HepG2 (cell line): ENCODE data around the gene PPP3CB. TPM values are rescaled to one million over a fixed set of nuclear protein-coding genes. Genes with fewer than 3 reads are reported as not detected.

Experiments used
- ETV5 ChIP-seq: IDR thresholded peaks from 2 replicates; pipeline ENCODE4 v1.6.1; 2018; ENCODE audit warnings: missing biosample characterization, missing genetic modification reagents, inconsistent platforms, borderline replicate concordance
- FOSL2 ChIP-seq: sonication (generic); formaldehyde crosslinking; IDR thresholded peaks from 2 replicates; pipeline ENCODE4 v1.4.0; 2020; ENCODE audit warnings: missing genetic modification reagents
- FUBP1 ChIP-seq: sonication (generic); formaldehyde crosslinking; IDR thresholded peaks from 2 replicates; pipeline ENCODE4 v1.5.1; 2020; ENCODE audit warnings: missing genetic modification reagents, mild to moderate bottlenecking, borderline replicate concordance
- GTF3A ChIP-seq: sonication (generic); formaldehyde crosslinking; conservative IDR thresholded peaks from 2 replicates; pipeline ENCODE4 v1.4.0; 2020; ENCODE audit warnings: mild to moderate bottlenecking, missing genetic modification reagents
- HOMEZ ChIP-seq: IDR thresholded peaks from 2 replicates; pipeline ENCODE4 v1.6.1; 2016; ENCODE audit warnings: low read depth
- MAFG ChIP-seq: sonication (generic); formaldehyde crosslinking; IDR thresholded peaks from 2 replicates; pipeline ENCODE4 v1.5.1; 2020; ENCODE audit warnings: mild to moderate bottlenecking, missing genetic modification reagents
- MTF1 ChIP-seq: sonication (generic); formaldehyde crosslinking; IDR thresholded peaks from 2 replicates; pipeline ENCODE4 v1.5.0; 2020; ENCODE audit warnings: missing genetic modification reagents
- NFKBIZ ChIP-seq: IDR thresholded peaks from 2 replicates; pipeline ENCODE4 v1.6.1; 2018; ENCODE audit warnings: missing genetic modification reagents, missing compliant biosample characterization
- ONECUT2 ChIP-seq: sonication (generic); formaldehyde crosslinking; IDR thresholded peaks from 2 replicates; pipeline ENCODE4 v1.4.0; 2020; ENCODE audit warnings: missing genetic modification reagents
- PREB ChIP-seq: sonication (generic); formaldehyde crosslinking; IDR thresholded peaks from 2 replicates; pipeline ENCODE4 v1.4.0; 2020; ENCODE audit warnings: missing genetic modification reagents
- PTBP1 ChIP-seq: fragments of 200-400 bp; formaldehyde crosslinking; IDR thresholded peaks from 2 replicates; pipeline ENCODE4 v1.6.1; 2018; ENCODE audit warnings: low read length, low read depth; ENCODE audit not compliant: poor library complexity, severe bottlenecking
- RNF219 ChIP-seq: sonication (generic); formaldehyde crosslinking; IDR thresholded peaks from 2 replicates; pipeline ENCODE4 v1.5.0; 2020; ENCODE audit warnings: mild to moderate bottlenecking, missing genetic modification reagents
- SATB2 ChIP-seq: sonication (generic); formaldehyde crosslinking; IDR thresholded peaks from 2 replicates; pipeline ENCODE4 v1.5.0; 2020; ENCODE audit warnings: missing genetic modification reagents
- SNRNP70 ChIP-seq: fragments of 200-400 bp; formaldehyde crosslinking; IDR thresholded peaks from 2 replicates; pipeline ENCODE4 v1.6.1; 2017; ENCODE audit warnings: mild to moderate bottlenecking, low read depth, low read length, moderate library complexity
- TBX2 ChIP-seq: sonication (generic); formaldehyde crosslinking; IDR thresholded peaks from 2 replicates; pipeline ENCODE4 v1.5.0; 2020; ENCODE audit warnings: missing genetic modification reagents, mild to moderate bottlenecking, borderline replicate concordance
- ZFP41 ChIP-seq: sonication (generic); formaldehyde crosslinking; IDR thresholded peaks from 2 replicates; pipeline ENCODE4 v1.4.0; 2020; ENCODE audit warnings: mild to moderate bottlenecking, missing genetic modification reagents, borderline replicate concordance
- ZNF136 ChIP-seq: sonication (generic); formaldehyde crosslinking; IDR thresholded peaks from 2 replicates; pipeline ENCODE4 v1.8.1; 2022; ENCODE audit warnings: low read depth, mild to moderate bottlenecking, moderate library complexity, missing genetic modification reagents
- ZNF235 ChIP-seq: sonication (generic); formaldehyde crosslinking; IDR thresholded peaks from 2 replicates; pipeline ENCODE4 v1.8.1; 2023; ENCODE audit warnings: mild to moderate bottlenecking, missing genetic modification reagents, borderline replicate concordance
- ZNF292 ChIP-seq: sonication (generic); formaldehyde crosslinking; IDR thresholded peaks from 2 replicates; pipeline ENCODE4 v1.8.1; 2022; ENCODE audit warnings: mild to moderate bottlenecking, low read depth, missing genetic modification reagents, borderline replicate concordance
- ZNF580 ChIP-seq: IDR thresholded peaks from 2 replicates; pipeline ENCODE4 v1.6.1; 2016; ENCODE audit warnings: low read depth, borderline replicate concordance
- ZNF749 ChIP-seq: sonication (generic); formaldehyde crosslinking; IDR thresholded peaks from 2 replicates; pipeline ENCODE4 v1.8.0; 2022; ENCODE audit warnings: mild to moderate bottlenecking, missing genetic modification reagents, moderate library complexity, borderline replicate concordance
- polyA plus RNA-seq, 8 experiments: library from polyadenylated mRNA; depleted of rRNA in 3 of 8; stranded (reverse) in 7 of 8; unstranded in 1 of 8; fragments of >200 nt; fragmentation: Illumina TruSeq in 4 of 8; extraction: Trizol in 4 of 8; gene quantifications; 2 replicates each; pipeline versions ENCODE4 v1.2.1 to v1.2.3, GENCODE V29; 2011 to 2016; ENCODE audit warnings: low read depth in 4 of 8, missing spikeins in 1 of 8, mixed read lengths in 1 of 8; ENCODE audit not compliant: insufficient read depth in 1 of 8
- total RNA-seq, 5 experiments: library from RNA; depleted of rRNA; stranded (reverse); fragments of >200 nt; fragmentation: Illumina TruSeq; extraction: Trizol; gene quantifications; 2 replicates each; pipeline ENCODE4 v1.2.3, GENCODE V29; 2016; ENCODE audit warnings: low read depth in 1 of 5

The PPP3CB gene
- total and polyA plus RNA-seq, 2 of the 13 experiments (the other 11 are each of a cell fraction or from before 2014, with no cell fraction given): 8.7 to 11.4 TPM

- TF ChIP-seq RNF219 (CRISPR knock-in tag): no peak
- TF ChIP-seq HOMEZ (CRISPR knock-in tag): 0 out of 2 replicates have a peak, but pooled peaks have one; percentile 13
- TF ChIP-seq ZNF235 (CRISPR knock-in tag): no peak
- TF ChIP-seq SNRNP70: no peak
- no peak for TF ChIP-seq SATB2 (CRISPR knock-in tag)
- TF ChIP-seq TBX2: peak; percentile 89
- no peak for TF ChIP-seq MAFG (CRISPR knock-in tag)
- TF ChIP-seq ZNF136 (CRISPR knock-in tag): no peak
- 0 out of 2 replicates have a peak, but pooled peaks have one; percentile 71 for TF ChIP-seq GTF3A (CRISPR knock-in tag)
- TF ChIP-seq ZNF292: 0 out of 2 replicates have a peak, but pooled peaks have one; percentile 6
- no peak for TF ChIP-seq MTF1
- no peak for TF ChIP-seq NFKBIZ
- TF ChIP-seq FOSL2 (CRISPR knock-in tag): 0 out of 2 replicates have a peak, but pooled peaks have one; percentile 30
- TF ChIP-seq ONECUT2 (CRISPR knock-in tag): no peak
- TF ChIP-seq PREB: no peak
- TF ChIP-seq ZNF749 (CRISPR knock-in tag): 0 out of 2 replicates have a peak, but pooled peaks have one; percentile 29
- TF ChIP-seq ETV5 (CRISPR knock-in tag): 0 out of 2 replicates have a peak, but pooled peaks have one; percentile 56
- TF ChIP-seq ZFP41 (CRISPR knock-in tag): peak; percentile 47; the same call in 1 of the 2 replicates
- no peak for TF ChIP-seq PTBP1
- no peak for TF ChIP-seq ZNF580 (CRISPR knock-in tag)
- no peak for TF ChIP-seq FUBP1 (CRISPR knock-in tag)
Measured at GRCh38 chr10:73413528-73414229, 82.1 kb downstream of the PPP3CB start, which contains the start of gene ANXA7 (continued).
